ENCODE data around the gene IL1B. TPM values are rescaled to one million over a fixed set of nuclear protein-coding genes. Genes with fewer than 3 reads are reported as not detected.

The IL1B gene
- total RNA-seq, 1 donor from 2014 or later: not detected

DNA sequence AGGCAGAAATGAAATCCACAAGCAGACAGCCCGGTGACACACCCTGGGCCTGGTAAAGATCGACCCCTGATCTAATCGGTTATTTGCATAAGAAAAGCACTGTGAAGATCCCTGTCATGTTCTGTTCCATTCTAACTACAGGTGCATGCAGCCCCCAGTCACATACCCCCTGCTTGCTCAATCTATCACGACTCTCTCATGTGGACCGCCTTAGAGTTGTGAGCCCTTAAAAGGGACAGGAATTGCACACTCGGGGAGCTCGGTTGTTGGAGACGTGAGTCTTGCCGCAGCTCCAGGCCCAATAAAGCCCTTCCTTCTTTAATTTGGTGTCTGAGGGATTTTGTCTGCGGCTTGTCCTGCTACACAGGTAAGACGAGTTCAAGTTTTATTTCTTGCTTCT, 13.4 kb upstream of the IL1B start:
- H3K9me3 Mint-ChIP-seq: peaks cover 18% of the 10 kb centered on the region
- no peak overlapping the region for H3K4me3 ChIP-seq
- H3K79me2 ChIP-seq (ENCODE audit: low read depth): no peaks in the 10 kb centered on the region
- no peak overlapping the region for H3K4me2 ChIP-seq
- H3K4me1 ChIP-seq: peaks cover 6% of the 10 kb centered on the region
- no peak overlapping the region for H3K9ac ChIP-seq
- no peaks in the 10 kb centered on the region for H3K9me3 ChIP-seq (ENCODE audit: low read depth)
- no peak overlapping the region for H3K27ac Mint-ChIP-seq
- no peaks in the 10 kb centered on the region for H3K27me3 Mint-ChIP-seq (ENCODE audit: insufficient read depth, low read depth)
- no peak overlapping the region for H3K27ac ChIP-seq
- no peaks in the 10 kb centered on the region for H3K27me3 ChIP-seq
- H3K36me3 Mint-ChIP-seq: no peaks in the 10 kb centered on the region
- no peak overlapping the region for H2AFZ ChIP-seq (replicated peaks)
- H4K20me1 ChIP-seq (ENCODE audit: low read depth): no peaks in the 10 kb centered on the region
- no peak overlapping the region for H3K4me3 Mint-ChIP-seq
- TF ChIP-seq EZH2phosphoT487 (IDR thresholded peaks at IDR 0.05): no peak
- no peak for TF ChIP-seq EZH2 (IDR thresholded peaks at IDR 0.05)
- TF ChIP-seq, protein P1, sequence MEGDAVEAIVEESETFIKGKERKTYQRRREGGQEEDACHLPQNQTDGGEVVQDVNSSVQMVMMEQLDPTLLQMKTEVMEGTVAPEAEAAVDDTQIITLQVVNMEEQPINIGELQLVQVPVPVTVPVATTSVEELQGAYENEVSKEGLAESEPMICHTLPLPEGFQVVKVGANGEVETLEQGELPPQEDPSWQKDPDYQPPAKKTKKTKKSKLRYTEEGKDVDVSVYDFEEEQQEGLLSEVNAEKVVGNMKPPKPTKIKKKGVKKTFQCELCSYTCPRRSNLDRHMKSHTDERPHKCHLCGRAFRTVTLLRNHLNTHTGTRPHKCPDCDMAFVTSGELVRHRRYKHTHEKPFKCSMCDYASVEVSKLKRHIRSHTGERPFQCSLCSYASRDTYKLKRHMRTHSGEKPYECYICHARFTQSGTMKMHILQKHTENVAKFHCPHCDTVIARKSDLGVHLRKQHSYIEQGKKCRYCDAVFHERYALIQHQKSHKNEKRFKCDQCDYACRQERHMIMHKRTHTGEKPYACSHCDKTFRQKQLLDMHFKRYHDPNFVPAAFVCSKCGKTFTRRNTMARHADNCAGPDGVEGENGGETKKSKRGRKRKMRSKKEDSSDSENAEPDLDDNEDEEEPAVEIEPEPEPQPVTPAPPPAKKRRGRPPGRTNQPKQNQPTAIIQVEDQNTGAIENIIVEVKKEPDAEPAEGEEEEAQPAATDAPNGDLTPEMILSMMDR (IDR thresholded peaks at IDR 0.05): no peak
- no peaks in the 10 kb centered on the region for H3K36me3 ChIP-seq
- H3K4me1 Mint-ChIP-seq: peaks cover 2% of the 10 kb centered on the region
- no peak for DNase-seq (ENCODE audit: low spot score)
- peaks cover 3% of the 10 kb centered on the region for H3F3A ChIP-seq (ENCODE audit: low read depth)

DNA sequence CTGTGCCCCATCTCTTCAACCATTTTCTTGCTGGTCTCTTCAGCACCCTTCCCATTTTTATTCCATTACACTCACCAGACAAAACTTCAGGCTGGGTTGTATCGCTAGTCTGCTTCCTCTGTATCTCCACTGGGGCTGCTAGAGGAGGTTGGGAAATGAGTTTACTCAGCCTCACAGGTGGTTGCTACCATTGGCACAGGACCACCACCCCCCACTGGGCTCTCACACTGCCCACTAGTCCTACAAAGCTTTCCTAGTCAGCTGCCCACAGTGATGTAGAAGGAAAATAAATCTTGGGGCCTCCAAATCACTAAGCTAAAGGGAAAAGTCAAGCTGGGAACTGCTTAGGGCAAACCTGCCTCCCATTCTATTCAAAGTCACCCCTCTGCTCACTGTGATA, 12.3 kb upstream of the IL1B start:
- Mint-ChIP-seq H3K27me3 (ENCODE audit: insufficient read depth, low read depth) (no peaks in the 10 kb centered on the region), H3K27ac (no peak overlapping the region), H3K36me3 (no peaks in the 10 kb centered on the region), H3K9me3 (peaks cover 15% of the 10 kb centered on the region), H3K4me1 (peaks cover 2% of the 10 kb centered on the region), H3K4me3 (no peak overlapping the region)
- Histone ChIP-seq H3K4me3 (no peak overlapping the region), H2AFZ (replicated peaks) (no peak overlapping the region), H3K4me2 (no peak overlapping the region), H3K4me1 (peaks cover 6% of the 10 kb centered on the region), H3K36me3 (no peaks in the 10 kb centered on the region), H3K9me3 (ENCODE audit: low read depth) (no peaks in the 10 kb centered on the region), H3K27ac (no peak overlapping the region), H4K20me1 (ENCODE audit: low read depth) (no peaks in the 10 kb centered on the region), H3K9ac (no peak overlapping the region), H3K79me2 (ENCODE audit: low read depth) (no peaks in the 10 kb centered on the region), H3K27me3 (no peaks in the 10 kb centered on the region), H3F3A (ENCODE audit: low read depth) (peaks cover 3% of the 10 kb centered on the region)
- no peak for DNase-seq (ENCODE audit: low spot score)
- TF ChIP-seq, protein P1 (IDR thresholded peaks at IDR 0.05): no peak
- no peak for TF ChIP-seq EZH2phosphoT487 (IDR thresholded peaks at IDR 0.05)
- no peak for TF ChIP-seq EZH2 (IDR thresholded peaks at IDR 0.05)

DNA sequence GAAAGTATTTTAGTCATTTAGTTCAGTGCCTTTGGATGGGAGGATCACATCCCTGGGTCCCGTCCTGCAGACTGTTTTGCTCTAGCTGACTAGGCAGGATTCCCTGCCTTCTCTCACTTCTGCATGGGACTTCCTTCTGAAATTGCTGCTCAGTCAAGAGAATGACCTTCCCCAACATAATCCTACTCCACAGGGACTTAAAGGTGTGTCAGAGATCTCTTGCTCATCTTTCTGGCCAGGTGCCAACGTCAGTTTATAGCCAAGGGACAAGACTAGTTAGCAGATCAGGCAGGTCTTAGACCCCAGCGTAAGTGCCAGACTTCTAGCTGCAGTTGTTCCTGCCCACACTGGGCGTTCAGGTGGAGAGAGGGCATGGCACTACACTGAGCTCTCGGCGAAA, 9.5 kb upstream of the IL1B start:
- Histone ChIP-seq H3K4me2 (no peak overlapping the region), H3K36me3 (no peaks in the 10 kb centered on the region), H3K4me3 (no peak overlapping the region), H3K27ac (no peak overlapping the region), H3F3A (ENCODE audit: low read depth) (peaks cover 3% of the 10 kb centered on the region), H4K20me1 (ENCODE audit: low read depth) (no peaks in the 10 kb centered on the region), H3K4me1 (peaks cover 5% of the 10 kb centered on the region), H3K79me2 (ENCODE audit: low read depth) (no peaks in the 10 kb centered on the region), H3K27me3 (no peaks in the 10 kb centered on the region), H3K9ac (no peak overlapping the region), H3K9me3 (ENCODE audit: low read depth) (no peaks in the 10 kb centered on the region), H2AFZ (replicated peaks) (no peak overlapping the region)
- Mint-ChIP-seq H3K4me1 (peaks cover 2% of the 10 kb centered on the region), H3K4me3 (no peak overlapping the region), H3K9me3 (peaks cover 12% of the 10 kb centered on the region), H3K27me3 (ENCODE audit: insufficient read depth, low read depth) (peaks cover 2% of the 10 kb centered on the region), H3K36me3 (no peaks in the 10 kb centered on the region), H3K27ac (no peak overlapping the region)
- DNase-seq (ENCODE audit: low spot score): no peak
- TF ChIP-seq EZH2phosphoT487 (IDR thresholded peaks at IDR 0.05) (no peak), EZH2 (IDR thresholded peaks at IDR 0.05) (no peak)
- TF ChIP-seq, protein P1 (IDR thresholded peaks at IDR 0.05): no peak

Measured in neural progenitor cell (in vitro differentiated cells).